NCI-H1105 (cell line): Measurements from ENCODE around the gene MAP3K4.
"Not testable (repeated sequence)": the region's sequence is repeated elsewhere in the genome, so short reads cannot be mapped to it uniquely, and the experiment has no call there.

ENCODE experiments used
- DNase-seq: peaks from one replicate; lab custom pipeline; 2025; lab: John Stamatoyannopoulos, UW

The MAP3K4 gene

DNA sequence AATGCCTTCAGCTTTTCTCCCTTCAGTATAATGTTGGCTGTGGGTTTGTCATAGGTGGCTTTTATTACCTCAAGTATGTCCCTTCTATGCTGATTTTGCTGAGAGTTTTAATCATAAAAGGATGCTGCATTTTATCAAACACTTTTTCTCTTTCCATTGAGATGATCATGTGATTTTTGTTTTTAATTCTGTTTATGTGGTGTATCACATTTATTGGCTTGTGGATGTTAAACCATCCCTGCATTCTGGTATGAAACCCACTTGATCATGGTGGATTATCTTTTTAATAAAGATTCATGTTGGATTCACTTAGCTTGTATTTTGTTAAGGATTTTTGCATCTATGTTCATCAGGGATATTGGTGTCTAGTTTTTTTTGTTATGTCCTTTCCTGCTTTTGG is 131.8 kb downstream of the MAP3K4 start:
- DNase-seq: not testable (repeated sequence)

- DNase-seq: no peak
These were observed 134.0 kb downstream of the MAP3K4 start for GRCh38 chr6:161125591-161125990.

DNA sequence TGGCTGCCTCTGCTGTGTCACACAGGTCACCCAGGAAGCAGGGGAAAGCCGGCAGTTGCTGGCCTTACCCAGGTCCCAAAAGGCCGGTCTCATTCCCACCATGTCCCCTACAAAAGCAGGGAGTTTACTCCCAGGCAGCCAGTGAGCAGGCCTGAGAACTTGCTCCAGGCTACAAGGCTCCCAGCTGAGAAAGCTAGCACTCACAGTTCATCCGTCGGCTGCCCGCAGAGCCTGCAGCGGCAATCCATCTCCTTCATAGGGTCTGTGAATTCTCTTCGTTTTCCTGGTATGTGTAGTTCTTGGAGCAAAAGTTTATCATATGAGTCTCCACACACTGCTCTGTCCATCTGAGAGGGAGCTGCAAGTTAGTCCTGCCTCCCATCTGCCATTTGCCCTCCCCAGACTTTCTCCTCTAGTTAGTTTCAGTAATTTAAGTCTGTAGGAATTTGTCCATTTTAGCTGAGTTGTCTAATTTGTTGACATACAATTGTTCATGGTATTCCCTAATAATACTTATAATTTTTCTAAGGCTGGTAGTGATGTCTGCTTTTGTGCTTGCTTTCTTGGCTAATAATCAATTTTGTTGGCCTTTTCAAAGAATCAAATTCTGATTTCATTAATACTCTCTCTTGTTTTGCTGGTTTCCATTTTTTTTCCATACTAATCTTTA is 135.6 kb downstream of the MAP3K4 start:
- no peak for DNase-seq

- DNase-seq: no peak
These were observed 136.7 kb downstream of the MAP3K4 start for GRCh38 chr6:161128230-161128629.

DNA sequence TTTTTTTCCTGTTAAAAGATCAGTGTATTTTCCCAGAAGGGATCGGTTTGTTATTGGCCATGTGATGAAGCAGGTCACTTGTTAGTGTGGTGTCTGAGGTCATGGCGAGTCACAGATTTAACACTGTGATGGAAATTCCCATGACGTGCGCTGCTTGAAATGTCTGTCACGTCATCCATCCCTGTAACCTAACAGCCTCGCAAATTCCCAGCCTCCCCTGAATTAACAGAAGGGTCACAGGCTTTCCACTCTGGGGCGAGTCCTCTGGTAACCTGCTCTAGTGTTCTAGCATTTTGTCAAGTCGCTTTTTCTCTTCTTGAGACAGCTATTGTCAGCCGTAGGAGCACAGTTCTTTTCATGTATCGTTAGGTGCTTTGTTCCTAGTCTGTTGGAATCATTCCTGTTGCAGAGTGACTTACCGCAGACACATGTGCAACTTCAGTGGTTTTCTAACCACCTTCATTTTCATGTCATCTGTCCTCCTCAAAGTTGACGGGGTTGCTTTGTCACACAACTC is 137.2 kb downstream of the MAP3K4 start:
- DNase-seq: no peak

DNA sequence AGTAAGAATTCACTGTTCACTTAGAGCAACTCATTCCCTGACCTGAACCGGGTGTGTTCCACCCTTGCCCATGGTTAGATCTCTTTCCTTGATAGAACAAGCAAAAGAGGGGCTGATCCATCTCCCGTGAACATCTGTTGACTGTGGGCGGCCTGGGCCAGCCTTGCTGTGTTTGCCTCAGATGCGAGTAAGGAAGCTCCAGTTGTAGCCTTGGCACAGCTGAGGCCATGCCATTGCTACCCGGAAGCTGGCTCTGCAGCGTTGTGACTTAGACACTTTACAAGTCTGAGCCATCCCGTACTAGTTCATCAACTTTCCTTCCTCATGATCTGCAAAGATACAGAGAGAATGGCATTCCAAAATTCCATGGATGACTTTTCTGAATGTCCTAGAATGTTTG is 139.0 kb downstream of the MAP3K4 start:
- no peak for DNase-seq

- no peak for DNase-seq
These were observed 139.6 kb downstream of the MAP3K4 start for GRCh38 chr6:161130967-161131766.

DNA sequence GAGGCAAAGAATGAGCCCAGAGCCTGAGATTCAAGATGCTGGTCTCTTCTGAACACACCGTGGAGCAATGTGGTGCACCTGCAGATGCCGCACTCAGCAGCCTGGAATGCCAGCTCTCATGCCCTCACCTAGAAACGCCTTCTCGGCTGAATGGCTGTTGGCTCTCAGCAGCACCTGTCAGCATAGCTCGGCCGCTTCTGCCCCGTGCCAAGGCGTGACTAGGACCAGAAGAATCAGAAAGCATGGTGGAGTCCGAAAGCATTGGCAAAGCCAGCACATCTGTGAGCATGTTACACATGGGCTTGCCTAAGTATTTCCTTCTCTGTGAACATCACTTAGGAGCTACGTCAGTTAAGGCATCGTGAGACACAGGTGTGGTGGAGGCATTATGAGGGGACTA is 140.8 kb downstream of the MAP3K4 start:
- no peak for DNase-seq

DNA sequence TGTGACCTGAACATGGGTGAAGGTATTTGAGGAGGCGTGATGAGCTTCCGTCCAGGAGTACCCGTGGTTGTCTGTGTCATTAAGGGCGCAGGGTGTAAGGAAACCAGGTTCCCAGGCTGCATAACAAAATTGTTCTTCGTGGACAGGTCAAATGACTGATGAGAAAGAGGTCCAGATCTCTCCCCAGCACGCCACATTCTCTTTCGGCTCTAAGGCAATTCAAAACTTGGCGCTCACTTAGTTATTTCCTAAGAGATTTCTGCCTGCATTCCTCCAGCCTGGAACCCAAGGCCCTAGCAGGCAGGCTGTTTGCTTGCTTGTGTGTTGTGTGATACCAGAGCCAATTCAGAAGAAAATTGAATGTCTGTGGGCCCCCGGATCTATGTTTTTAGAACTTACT is 142.4 kb downstream of the MAP3K4 start:
- DNase-seq: no peak

GRCh38 chr6:161134550-161135298 is 143.2 kb downstream of the MAP3K4 start:
- no peak for DNase-seq

DNA sequence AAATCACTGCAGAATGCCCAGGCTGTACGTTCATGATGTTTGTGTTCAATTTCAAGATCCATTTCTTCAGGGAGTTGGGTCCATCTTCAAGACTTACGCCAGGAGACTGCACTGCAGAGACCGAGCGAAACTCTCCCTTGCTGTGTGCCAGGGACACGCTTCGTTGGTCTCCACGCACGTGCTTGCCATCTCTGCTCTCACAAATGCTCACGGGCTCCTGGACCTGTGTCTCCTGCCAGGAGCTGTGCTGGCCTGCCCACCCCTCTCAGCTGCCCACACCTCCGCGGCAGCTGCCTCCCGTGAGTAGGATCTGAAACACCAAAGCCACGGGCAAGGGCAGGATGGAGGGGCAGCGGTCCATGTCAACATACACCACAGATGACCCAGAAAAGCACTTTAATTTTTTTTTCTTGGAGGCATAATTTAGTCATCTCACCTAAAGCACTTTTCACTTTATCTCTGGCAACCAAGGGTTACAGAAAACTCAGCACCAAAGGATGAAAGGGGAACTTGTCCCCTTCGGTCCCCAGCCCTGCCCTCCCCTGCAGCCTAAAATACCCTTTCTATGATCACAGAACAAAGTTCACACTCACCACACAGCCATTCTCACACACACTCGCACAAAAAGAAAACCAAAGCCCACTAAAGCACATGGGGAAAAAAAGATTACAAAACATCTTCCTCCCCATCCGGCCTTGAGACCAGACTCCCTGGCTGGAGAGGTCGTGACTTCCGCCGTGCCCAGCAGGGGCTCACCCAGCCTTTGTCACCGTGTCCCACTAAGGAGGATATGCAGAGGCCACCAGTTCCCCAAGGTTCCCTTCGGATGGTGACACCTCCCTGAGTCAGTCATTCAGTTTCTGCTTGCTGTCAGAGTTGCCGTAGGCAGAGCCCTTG is 144.4 kb downstream of the MAP3K4 start:
- DNase-seq: no peak

DNA sequence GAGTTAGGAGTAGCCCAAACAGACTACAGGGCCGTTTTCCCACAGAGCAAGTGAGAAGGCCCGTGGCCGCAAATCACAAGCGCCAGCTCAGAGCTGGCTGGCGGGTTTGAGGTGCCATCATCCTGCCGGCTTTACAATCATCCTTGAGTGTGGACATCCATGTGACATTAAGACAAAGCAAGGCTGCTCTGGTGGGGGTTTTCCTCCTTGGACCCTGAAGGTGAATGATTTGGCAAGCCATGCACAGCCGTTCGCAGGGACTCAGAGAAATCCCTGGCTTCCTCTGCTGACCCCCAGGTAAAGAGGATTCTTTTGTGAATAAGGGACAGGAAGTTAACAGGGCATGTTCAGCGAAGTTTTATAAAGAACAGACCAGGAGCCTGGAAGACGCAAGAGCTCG is 145.1 kb downstream of the MAP3K4 start:
- DNase-seq: no peak

DNA sequence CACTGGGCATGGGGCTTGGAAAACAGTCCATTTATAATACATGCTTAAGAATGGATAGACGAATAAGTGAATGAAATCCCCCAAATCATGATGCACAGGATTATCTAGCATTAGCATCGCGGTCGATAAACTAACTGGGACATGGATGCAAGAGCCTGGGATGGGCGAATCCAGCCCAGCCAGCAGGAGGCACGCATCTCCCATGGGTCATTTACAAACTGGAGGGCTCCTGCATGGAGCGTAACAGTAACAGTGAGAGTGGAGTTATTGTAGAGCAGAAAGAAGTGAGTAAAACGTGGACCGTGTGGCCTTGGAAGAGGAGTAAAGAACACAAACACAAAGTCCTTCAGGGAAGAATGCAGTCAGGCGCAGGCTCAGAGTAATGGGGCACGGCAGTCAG is 145.8 kb downstream of the MAP3K4 start:
- no peak for DNase-seq

DNA sequence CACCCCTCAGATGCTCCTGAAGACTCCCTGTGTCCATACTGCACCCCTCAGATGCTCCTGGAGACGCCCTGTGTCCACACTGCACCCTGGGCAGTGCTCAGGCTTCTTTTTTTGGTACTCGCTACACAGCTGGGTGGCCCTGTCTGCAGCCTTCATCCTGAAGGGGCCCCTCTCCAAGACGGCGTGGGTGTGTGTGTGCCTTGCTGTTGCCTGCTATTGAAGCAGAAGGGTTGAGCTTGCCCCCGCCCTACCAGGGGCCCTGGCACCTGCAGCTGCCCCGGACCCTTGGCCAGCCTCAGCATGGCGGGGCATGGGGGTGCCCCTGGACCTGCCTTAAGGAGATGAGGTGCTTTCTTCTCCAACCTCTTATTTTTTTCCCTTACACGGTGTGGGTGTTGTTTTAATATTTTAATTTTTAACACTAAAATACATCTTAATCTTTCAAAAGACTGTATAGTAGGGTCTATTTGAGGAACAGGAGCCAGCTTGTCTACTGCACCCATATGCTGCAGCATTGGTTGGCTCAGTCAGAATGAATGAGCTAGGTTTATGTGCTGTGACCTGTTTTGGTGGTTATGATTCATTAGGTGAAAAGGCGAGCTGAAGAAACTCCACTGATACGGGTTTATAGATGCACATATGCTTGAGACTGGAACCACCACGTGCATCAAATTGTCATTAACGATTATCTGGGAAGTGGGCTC is 146.4 kb downstream of the MAP3K4 start:
- DNase-seq: no peak

DNA sequence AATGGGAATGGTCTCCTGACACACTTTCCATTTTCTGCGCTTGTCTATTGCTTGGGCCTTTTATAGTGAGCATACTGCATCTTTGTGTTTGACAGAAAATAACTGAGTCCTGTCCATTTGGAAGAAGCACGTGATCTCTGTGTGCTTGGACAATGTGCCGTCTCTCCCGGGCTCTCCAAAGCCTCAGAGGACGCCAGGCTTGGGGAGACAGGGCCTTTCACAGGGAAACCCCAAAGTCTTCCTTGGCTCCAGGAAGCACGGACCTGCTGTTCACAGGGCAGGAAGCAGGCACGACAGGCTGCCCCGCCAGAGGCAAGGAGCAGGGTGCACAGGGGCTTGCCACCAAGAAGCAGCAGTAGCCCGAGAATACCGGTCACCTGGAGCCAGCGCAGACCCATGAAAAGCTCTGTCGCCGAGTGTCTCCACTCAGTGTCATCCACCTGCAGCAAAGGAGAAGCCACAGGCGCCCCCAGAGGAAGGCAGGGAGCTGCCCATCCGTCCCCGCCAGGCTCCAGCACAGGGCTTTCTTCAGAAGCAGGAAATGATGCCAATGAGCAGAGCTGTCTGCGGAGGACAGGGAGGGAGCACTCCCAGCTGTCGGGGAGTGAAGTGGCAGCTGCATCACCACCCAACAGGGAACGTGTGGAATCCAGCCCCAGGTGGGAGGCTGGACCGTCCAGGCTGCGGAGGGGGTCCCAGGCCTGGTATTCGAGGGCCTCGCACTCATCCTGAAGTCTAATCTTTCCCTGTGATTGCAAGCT is 147.2 kb downstream of the MAP3K4 start:
- DNase-seq: no peak

DNA sequence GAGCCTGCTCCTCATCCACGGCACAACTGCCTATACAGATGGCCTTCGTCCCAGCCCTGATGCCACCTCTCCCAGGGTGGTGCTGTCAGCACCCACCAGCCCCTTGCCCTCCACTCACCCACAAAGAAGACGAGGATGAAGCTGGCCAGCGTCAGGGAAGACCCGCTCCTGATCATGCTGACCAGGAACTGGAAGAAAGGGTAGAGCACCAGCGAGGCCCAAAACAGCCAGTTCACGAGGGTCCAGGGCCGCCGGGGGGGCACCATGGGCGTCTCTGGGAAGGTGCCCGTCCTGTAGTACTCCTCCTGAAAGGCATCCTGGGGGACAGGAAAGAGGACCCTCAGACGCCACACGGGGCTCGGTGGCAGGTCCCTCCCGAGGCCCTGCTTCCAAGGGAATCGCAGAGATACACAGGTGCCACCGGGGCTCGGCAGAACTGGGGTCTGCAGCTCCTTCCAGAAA is 147.8 kb downstream of the MAP3K4 start:
- no peak for DNase-seq

DNA sequence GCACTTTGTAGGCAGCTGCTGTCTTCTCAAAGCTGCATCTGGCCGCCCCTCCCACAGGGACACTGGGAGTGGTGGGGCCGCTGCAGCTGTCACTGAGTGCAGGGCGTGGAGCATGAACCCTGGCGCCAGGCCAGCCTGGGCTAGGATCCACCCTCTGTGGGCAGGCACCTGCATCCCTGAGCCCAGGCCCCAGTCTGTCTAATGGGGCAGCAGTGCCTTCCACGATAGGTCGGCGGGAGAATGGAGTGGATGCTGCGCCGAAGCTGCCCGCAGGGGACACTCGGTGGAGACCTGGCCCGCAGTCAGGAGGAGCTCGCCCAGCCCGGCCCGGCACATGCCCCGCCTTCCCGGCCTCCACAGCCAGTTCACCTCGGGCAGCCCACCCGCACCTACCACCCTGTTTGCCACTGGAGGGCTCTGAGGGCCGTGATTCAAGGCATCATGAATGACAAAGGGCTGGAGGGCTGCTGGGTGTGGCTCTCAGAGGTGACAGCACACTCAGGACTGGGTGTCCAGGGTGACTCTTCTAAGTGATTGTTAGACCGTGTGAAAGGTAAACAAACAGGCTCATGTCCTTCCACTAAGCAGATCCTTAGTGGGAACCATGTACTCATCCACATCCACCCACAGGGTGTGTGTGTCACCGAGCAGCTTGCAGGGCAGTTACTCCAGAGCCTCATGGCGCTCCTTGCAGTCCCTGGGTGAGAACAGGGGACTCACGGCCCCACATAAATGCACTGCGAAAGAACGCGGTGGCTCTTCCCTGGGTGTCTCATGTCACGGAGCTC is 148.4 kb downstream of the MAP3K4 start:
- DNase-seq: no peak

- no peak for DNase-seq
These were observed 148.9 kb downstream of the MAP3K4 start for GRCh38 chr6:161140554-161140875.

- no peak for DNase-seq
These were observed 149.6 kb downstream of the MAP3K4 start for GRCh38 chr6:161141173-161141572.

DNA sequence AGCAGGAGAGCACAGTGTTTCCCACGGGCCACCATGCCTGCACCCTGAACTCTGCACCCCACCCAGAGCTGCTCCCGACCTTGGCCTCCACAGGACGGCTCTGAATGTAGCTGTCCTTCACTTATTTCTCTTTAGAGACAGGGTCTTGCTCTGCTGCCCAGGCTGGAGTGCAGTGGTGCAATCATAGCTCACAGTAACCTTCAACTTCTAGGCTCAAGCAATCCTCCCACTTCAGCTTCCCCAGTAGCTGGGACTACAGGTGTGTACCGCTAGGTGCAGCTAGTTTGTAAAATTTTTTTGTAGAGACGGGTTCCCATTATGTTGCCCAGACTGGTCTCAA is 151.4 kb downstream of the MAP3K4 start:
- DNase-seq: no peak
